ENCODE measurements around the gene TK2.
"Not testable (repeated sequence)": the region's sequence is repeated elsewhere in the genome, so short reads cannot be mapped to it uniquely, and the experiment has no call there.

TK2 gene

GRCh38 chr16:66549284-66550131, at the start of gene TK2:
TK2 (minus strand) TSS chr16:66550122; CDS start chr16:66550061, 61 bp downstream.
- peak; percentile 74 for DNase-seq

GRCh38 chr16:66598111-66598510, 48.2 kb upstream of the TK2 start:
- DNase-seq, result no peak

- no peak for DNase-seq
Measured at GRCh38 chr16:66596986-66597848, 47.3 kb upstream of the TK2 start.

- not testable (repeated sequence) for DNase-seq
Measured at GRCh38 chr16:66596559-66596958, 46.6 kb upstream of the TK2 start.

- DNase-seq, result no peak
Measured at GRCh38 chr16:66594739-66595138, 44.8 kb upstream of the TK2 start.

- DNase-seq, result no peak
Measured at GRCh38 chr16:66592814-66593213, 42.9 kb upstream of the TK2 start.

GRCh38 chr16:66592241-66592640, 42.3 kb upstream of the TK2 start:
- no peak for DNase-seq

GRCh38 chr16:66591018-66591417, 41.1 kb upstream of the TK2 start:
- no peak for DNase-seq

GRCh38 chr16:66590322-66590721, 40.4 kb upstream of the TK2 start:
- DNase-seq, result no peak

- DNase-seq, result peak; percentile 32
Measured at GRCh38 chr16:66588981-66589713, 39.2 kb upstream of the TK2 start.

- DNase-seq, result no peak
Measured at GRCh38 chr16:66587881-66588600, 38.1 kb upstream of the TK2 start.

DNA sequence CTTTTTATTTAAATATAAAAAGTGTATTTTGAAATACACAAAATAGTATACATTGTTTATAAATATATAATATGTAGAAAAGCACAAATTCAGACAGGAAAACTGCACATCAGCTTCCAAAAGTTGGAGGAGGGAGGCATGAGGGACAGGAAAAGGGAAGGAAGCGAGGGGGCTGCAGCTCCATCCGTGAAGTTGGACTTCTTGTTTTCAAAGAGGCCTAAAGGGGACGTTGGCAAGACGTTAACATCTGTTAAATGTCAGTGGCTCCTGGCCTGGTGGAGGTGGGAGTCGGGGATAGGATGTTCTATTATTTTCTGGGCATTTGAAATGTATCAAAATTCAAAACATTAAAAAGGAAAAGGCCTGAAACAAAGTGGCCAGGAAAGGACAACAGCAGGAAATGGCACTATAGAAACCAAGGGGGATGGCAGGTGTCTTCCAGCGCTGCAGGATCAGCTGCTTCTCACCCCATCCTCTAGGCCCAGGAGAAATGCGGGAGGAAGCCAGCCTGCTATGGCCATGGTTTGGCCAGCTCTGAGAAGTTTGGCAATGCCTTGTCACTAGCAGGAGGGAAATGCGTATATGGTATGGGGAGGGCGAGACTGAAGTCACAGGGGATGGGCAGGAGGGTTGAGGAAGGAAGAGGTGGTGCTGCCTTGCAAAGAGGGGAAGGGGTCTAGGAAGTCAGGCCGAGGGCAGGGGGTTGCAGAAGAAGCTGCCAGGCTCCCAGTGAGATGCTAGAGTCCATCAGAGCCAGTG, 35.7 kb upstream of the TK2 start:
- DNase-seq, result no peak

DNA sequence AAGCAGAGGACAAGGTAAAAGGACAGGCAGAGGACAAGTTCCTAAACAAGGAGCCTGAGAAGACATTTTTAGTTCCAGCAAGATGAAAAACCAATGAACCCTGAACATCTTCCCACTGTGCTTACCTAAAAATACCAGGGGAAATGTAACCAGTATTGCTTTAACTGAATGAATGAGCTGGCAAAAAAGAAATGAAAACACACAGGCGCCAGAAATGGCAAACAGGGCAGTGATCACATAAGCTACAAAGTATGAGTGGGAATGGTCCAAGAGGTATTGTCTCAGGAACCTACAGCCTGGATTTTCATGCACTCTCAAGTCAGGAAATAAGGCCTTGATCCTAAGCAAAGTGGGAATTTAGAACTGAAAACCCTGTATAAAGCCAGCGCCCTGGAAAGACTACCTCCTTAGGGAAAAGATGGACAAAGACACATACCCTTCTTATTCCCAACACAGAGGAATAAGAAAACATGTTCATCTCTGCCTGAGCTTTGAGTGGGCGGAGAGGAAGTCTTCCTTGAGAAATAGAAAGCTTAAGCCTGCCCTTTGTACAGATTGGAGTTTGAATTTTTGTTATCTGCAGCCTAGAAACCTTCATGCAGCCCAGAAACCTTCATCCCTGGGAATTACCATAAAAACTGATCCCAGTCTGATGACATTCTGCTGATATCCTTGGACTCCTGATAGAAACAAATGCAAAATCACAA, 31.5 kb upstream of the TK2 start:
- DNase-seq, result no peak

DNA sequence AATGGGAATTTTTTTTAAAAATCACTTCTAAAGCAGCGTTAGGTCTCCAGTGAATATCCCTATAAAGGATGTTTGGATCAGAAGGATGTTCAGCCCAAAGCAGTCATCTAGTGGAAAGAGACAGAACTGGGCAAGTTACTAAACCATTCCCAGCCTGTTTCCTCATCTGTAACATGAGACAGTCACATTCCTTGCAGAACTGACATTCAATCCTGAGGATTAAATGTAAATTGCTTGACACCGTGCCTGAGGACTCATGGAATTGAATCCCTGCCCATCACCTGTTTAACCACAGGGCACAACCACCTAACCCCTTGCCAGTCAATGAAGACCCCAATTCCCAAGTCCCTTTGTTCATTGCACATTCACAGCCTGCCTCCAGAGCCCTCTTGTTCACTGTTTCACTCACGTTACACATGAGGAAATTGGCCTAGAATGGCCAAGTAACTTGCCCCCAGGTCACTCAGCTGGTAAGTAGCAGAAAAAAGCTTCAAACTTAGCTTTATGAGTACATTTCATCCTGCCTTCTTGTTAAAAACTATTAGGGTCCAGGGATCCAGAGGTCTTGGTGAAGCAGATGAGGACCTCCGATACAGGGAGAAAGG, 30.8 kb upstream of the TK2 start:
- DNase-seq, result peak; percentile 63

GRCh38 chr16:66578651-66579531, 29.0 kb upstream of the TK2 start, which contains the start of gene CMTM2:
CMTM2 (plus strand) TSS chr16:66579463; CDS start chr16:66579608, 145 bp downstream.
- no peak for DNase-seq

DNA sequence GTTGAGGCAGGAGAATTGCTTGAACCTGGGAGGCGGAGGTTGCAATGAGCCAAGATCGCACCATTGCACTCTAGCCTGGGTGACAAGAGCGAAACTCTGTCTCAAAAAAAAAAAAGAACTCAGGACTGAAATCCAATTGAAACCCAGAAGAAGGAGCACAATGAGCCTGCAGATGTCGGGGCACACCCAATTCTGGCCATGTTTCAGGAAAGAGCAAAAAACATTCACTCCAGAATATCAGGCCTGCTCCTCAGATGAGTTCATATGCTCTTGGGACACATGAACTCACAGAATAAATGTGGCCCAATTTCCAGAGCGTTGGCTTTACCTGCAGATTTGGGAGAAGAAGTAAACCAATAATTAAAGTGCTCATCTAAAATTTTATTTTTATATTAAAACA, 26.4 kb upstream of the TK2 start:
- DNase-seq, result no peak

DNA sequence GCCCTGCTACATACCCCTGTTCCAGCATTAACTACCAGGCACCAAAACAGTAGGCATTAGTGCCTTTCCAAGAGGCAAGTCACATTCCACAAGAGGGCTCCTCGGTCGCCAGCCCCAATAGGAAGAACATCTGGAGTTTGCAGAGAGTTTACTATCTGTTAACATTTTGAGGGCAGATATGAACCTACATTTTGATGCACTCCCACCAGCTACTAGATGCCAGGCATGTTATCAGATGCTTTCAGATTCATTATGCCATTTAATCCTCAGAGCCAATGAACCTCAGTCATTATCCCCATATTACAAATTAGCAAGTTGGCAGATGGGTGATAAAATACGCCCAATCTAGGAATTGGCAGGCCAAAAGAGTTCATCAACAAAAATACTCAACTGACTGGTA, 25.1 kb upstream of the TK2 start:
- no peak for DNase-seq

- no peak for DNase-seq
Measured at GRCh38 chr16:66574531-66574930, 24.6 kb upstream of the TK2 start.

DNA sequence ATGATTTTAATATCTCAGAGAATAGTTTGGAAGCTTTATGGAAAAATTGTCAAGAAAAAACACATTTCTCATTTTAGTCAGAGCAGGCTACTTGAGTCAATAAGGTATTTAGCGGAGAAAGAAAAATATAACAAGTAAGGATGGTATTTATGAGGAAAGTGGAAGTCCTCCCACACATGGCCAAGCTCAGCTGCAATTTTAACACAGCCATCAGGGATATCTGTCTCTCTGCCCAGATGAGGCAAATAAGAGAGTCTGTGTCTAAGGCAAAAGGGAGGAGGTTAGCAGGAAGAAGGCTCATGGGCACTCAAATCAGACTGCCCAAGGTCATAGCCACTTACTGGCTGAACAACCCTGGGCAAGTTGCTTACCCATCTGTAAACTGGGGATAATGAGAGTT, 24.2 kb upstream of the TK2 start:
- no peak for DNase-seq

DNA sequence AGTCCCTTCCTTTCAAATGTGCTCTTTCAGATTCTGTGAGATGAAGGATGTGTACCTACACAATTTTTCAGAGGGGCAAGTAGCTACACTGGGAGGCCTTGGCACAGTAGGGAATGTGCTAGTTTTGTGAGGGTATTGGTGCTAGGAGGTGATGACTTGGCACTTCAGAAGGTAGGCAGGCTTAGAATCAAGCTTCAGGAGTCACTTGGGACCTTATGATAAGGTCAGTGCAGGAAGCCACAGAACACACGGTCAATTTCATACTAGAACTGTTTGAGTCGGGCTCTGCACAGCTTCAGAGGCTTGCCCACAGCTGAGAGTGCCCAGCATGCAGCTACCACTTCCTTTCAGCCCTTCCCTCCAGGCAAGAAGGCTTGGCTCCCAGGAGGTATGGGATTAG, 22.4 kb upstream of the TK2 start:
- DNase-seq, result no peak
